Vagina (tissue), 2 donors: ENCODE data around the gene TAAR6. TPM values are rescaled to one million over a fixed set of nuclear protein-coding genes. Genes with fewer than 3 reads are reported as not detected.

Experiments used
- DNase-seq, 2 donors: peaks; one replicate each; pipeline ENCODE4 v3.0.0-alpha.2; 2017; ENCODE audit errors: extremely low spot score in 2 of 2
- H3K27ac ChIP-seq: fragments of 200-600 bp; sonication (generic); one replicate; pipeline ENCODE4 v1.5.1; 2019
- H3K27me3 ChIP-seq: fragments of 200-600 bp; sonication (generic); one replicate; pipeline ENCODE4 v1.5.1; 2019
- H3K36me3 ChIP-seq, 2 donors: fragments of 200-600 bp; sonication (generic); one replicate each; pipeline ENCODE4 v1.5.1; 2017 to 2019
- H3K4me1 ChIP-seq: fragments of 200-600 bp; sonication (generic); one replicate; pipeline ENCODE4 v1.5.1; 2019
- H3K4me3 ChIP-seq, 2 donors: fragments of 200-600 bp; sonication (generic); 1 replicate in 1 of 2; 2 replicates in 1 of 2; pipeline ENCODE4 v1.5.1; 2016 to 2019
- H3K9me3 ChIP-seq: fragments of 200-600 bp; sonication (generic); one replicate; pipeline ENCODE4 v1.5.1; 2019
- POLR2A ChIP-seq, 2 donors: fragments of 450-650 bp; IDR thresholded peaks; one replicate each; pipeline ENCODE4 v1.6.1; 2017; ENCODE audit warnings: antibody characterized with exemption in 2 of 2, mild to moderate bottlenecking in 2 of 2, moderate library complexity in 2 of 2
- POLR2AphosphoS5 ChIP-seq, 2 donors: sonication (generic); formaldehyde crosslinking; IDR thresholded peaks; one replicate each; pipeline ENCODE4 v1.9.0; 2017; ENCODE audit warnings: antibody characterized with exemption in 2 of 2, mild to moderate bottlenecking in 2 of 2, low read depth in 1 of 2; ENCODE audit not compliant: insufficient read depth in 1 of 2
- intact Hi-C: fragments of 100-400 bp; cut with DNase I; formaldehyde crosslinking; loops from one replicate; pipeline ENCODE4 v1.15.1; 2023
- total RNA-seq: library from RNA; depleted of rRNA; stranded (reverse); fragments of >200 nt; gene quantifications from one replicate; pipeline ENCODE4 v1.2.3, GENCODE V29; 2016
- TF ChIP-seq, protein P1 (sequence below), 3 experiments: fragments of 450-650 bp in 2 of 3; fragments of 200-600 bp in 1 of 3; sonication (generic) in 1 of 3; IDR thresholded peaks; one replicate each; pipeline ENCODE4 v1.5.1; 2017 to 2019; ENCODE audit warnings: antibody characterized with exemption in 3 of 3, mild to moderate bottlenecking in 2 of 3, moderate library complexity in 2 of 3

TAAR6 gene
- total RNA-seq, 1 donor from 2014 or later = not detected

DNA sequence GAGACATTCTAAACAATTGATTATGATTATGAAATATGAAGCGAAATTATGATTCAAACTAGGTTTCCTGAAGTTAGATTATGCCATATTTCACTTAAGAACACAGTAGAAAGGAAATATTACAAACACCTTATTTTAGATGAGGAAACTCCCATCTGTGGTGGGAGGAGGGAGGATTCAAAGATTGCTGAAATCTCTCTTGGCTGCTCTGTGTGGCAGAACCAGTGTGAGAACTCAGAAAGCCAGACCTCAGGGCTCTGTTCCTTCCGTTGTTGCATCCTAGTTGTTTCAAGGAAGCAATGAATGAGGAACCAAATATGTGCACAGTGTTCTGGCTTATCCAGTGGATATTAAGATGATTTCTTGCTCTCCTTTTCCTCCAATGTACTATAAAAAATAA lies 17.3 kb downstream of the TAAR6 start:
- TF ChIP-seq POLR2AphosphoS5 (IDR thresholded peaks at IDR 0.05; ENCODE audit: insufficient read depth in 1 of 2, low read depth in 1 of 2) = no peak
- TF ChIP-seq POLR2A (IDR thresholded peaks at IDR 0.05) = no peak
- TF ChIP-seq, protein P1, sequence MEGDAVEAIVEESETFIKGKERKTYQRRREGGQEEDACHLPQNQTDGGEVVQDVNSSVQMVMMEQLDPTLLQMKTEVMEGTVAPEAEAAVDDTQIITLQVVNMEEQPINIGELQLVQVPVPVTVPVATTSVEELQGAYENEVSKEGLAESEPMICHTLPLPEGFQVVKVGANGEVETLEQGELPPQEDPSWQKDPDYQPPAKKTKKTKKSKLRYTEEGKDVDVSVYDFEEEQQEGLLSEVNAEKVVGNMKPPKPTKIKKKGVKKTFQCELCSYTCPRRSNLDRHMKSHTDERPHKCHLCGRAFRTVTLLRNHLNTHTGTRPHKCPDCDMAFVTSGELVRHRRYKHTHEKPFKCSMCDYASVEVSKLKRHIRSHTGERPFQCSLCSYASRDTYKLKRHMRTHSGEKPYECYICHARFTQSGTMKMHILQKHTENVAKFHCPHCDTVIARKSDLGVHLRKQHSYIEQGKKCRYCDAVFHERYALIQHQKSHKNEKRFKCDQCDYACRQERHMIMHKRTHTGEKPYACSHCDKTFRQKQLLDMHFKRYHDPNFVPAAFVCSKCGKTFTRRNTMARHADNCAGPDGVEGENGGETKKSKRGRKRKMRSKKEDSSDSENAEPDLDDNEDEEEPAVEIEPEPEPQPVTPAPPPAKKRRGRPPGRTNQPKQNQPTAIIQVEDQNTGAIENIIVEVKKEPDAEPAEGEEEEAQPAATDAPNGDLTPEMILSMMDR (IDR thresholded peaks at IDR 0.05) = no peak
- Histone ChIP-seq H3K4me1 (no peaks in the 10 kb centered on the region), H3K27ac (no peak overlapping the region), H3K27me3 (no peaks in the 10 kb centered on the region), H3K4me3 (no peak overlapping the region), H3K36me3 (no peaks in the 10 kb centered on the region), H3K9me3 (no peaks in the 10 kb centered on the region)
- intact Hi-C loops = no loop called here
- DNase-seq = no peak

DNA sequence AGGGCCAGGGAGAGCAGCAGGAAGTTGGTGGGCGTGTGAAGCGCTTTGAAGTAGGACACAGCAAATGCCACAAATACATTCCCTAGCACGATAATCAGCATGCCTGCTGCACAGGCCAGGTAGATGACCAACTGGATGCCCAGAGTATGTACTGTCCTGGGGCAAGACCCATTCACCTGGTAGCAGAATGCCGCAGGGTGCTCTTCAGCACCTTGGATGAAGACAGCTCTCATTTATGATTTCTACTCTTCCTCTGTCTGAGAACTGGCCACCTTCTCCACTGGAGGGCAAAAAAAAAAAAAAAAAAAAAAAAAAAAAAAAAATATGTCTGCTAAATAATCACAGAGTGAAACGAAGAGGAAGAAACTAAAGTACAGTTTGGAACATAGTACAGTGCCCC lies 19.3 kb downstream of the TAAR6 start, which contains the start of gene TAAR5:
TAAR5 (minus strand) TSS at position 288 of the 400 bp plus-strand sequence; CDS start at position 233, 55 bp downstream.
- H3K4me1 ChIP-seq = no peaks in the 10 kb centered on the region
- H3K36me3 ChIP-seq = no peaks in the 10 kb centered on the region
- H3K9me3 ChIP-seq = no peaks in the 10 kb centered on the region
- H3K27me3 ChIP-seq = no peaks in the 10 kb centered on the region
- no peak within 1 kb of the TSS for H3K4me3 ChIP-seq
- no peak within 1 kb of the TSS for H3K27ac ChIP-seq
- DNase-seq = no peak
- intact Hi-C loops = no loop called here
- TF ChIP-seq POLR2A (IDR thresholded peaks at IDR 0.05) (no peak), POLR2AphosphoS5 (IDR thresholded peaks at IDR 0.05; ENCODE audit: insufficient read depth in 1 of 2, low read depth in 1 of 2) (no peak)
- TF ChIP-seq, protein P1 (IDR thresholded peaks at IDR 0.05) = no peak

DNA sequence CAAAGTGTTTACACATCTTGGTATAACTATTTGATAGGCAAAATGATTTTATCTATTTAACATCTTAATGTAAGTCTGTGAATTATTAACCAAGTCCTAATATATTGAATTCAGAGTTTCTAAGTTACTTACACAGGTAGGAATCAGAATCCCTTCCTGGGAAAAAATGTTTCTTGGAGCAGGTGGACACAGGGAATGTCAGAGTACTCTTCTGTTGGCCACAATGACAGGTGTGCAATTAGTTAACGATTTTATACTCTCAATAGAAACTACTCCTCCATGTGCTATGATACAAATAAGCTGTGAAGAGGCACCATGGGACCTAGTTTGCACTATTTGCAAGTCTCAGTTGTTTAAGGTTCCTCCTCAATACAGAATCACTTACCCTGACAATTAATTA lies 20.2 kb downstream of the TAAR6 start:
- Histone ChIP-seq H3K36me3 (no peaks in the 10 kb centered on the region), H3K27ac (no peak overlapping the region), H3K9me3 (no peaks in the 10 kb centered on the region), H3K27me3 (no peaks in the 10 kb centered on the region), H3K4me1 (no peaks in the 10 kb centered on the region), H3K4me3 (no peak overlapping the region)
- intact Hi-C loops = no loop called here
- DNase-seq = no peak
- TF ChIP-seq, protein P1 (IDR thresholded peaks at IDR 0.05) = no peak
- TF ChIP-seq POLR2AphosphoS5 (IDR thresholded peaks at IDR 0.05; ENCODE audit: insufficient read depth in 1 of 2, low read depth in 1 of 2) = no peak
- no peak for TF ChIP-seq POLR2A (IDR thresholded peaks at IDR 0.05)

DNA sequence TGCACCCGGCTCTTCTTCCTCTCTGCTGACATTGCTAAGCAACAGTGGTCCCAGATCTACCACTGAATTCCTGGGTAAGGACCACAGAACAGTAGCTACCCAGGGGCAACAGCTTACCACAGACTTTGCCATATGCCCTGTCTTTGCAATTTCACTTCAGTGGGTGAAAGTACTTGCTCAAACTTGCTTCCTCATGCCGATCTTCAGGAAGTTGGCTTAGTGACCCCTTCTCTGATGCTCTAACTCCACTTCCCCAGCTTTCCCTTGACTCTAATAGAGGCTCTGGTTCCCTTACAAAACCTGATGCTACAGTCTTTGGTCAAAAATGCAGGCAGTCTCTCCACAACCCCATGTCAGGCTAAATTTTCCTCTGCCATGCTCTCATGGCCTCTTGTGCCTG lies 22.7 kb downstream of the TAAR6 start:
- no peak overlapping the region for H3K4me3 ChIP-seq
- TF ChIP-seq, protein P1 (IDR thresholded peaks at IDR 0.05) = no peak
- TF ChIP-seq POLR2AphosphoS5 (IDR thresholded peaks at IDR 0.05; ENCODE audit: insufficient read depth in 1 of 2, low read depth in 1 of 2) (no peak), POLR2A (IDR thresholded peaks at IDR 0.05) (no peak)
- no peaks in the 10 kb centered on the region for H3K9me3 ChIP-seq
- no peak overlapping the region for H3K27ac ChIP-seq
- DNase-seq = no peak
- no peaks in the 10 kb centered on the region for H3K27me3 ChIP-seq
- H3K36me3 ChIP-seq = no peaks in the 10 kb centered on the region
- intact Hi-C loops = no loop called here
- no peaks in the 10 kb centered on the region for H3K4me1 ChIP-seq

DNA sequence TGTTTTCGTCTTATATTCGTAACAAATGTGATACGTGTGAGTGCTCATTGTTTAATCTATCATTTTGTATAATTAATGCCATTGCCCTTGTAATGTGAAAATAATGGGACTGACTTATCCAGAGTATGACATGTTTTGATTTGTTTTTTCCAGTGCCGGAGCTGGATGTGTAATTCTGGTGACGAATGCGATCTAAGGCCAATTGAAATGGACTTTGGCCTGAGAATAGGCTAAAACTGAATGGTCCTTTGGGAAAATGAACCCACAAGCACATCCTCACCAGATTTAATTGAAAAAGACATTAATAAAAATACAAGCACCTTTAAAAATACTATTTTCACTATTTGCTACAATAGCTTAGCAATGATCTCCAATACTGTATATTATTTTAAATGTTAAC lies 26.1 kb downstream of the TAAR6 start:
- Histone ChIP-seq H3K4me1 (no peaks in the 10 kb centered on the region), H3K27ac (no peak overlapping the region), H3K4me3 (no peak overlapping the region), H3K9me3 (no peaks in the 10 kb centered on the region), H3K27me3 (no peaks in the 10 kb centered on the region), H3K36me3 (no peaks in the 10 kb centered on the region)
- intact Hi-C loops = no loop called here
- TF ChIP-seq, protein P1 (IDR thresholded peaks at IDR 0.05) = no peak
- no peak for TF ChIP-seq POLR2AphosphoS5 (IDR thresholded peaks at IDR 0.05; ENCODE audit: insufficient read depth in 1 of 2, low read depth in 1 of 2)
- no peak for DNase-seq
